HCT116 (cell line): ENCODE data around the gene RNF13. TPM values are rescaled to one million over a fixed set of nuclear protein-coding genes. Genes with fewer than 3 reads are reported as not detected.

Experiments used
- ATAC-seq: fragments of 200-7000 bp; cut with Tn5 transposase; 2 replicates; pipeline ENCODE4 v1.9.1; 2020; ENCODE audit warnings: mild to moderate bottlenecking, moderate library complexity
- BruUV-seq: library from RNA; stranded (reverse); fragments of 400-500 nt; replicated peaks from 2 replicates; lab custom pipeline; 2021; lab: Mats Ljungman, UMichigan
- CTCF ChIA-PET: fragments of 300-600 bp; sonication (Branson Sonifier 250); formaldehyde crosslinking; loops from one replicate; lab custom pipeline; 2021; ENCODE audit warnings: antibody characterized with exemption; lab: Charles Lee
- POLR2A ChIA-PET: fragments of 300-600, 350-600 bp; sonication (Branson Sonifier 250); formaldehyde crosslinking; loops from one replicate; lab custom pipeline; 2021; ENCODE audit warnings: antibody characterized with exemption; lab: Charles Lee
- RAD21 ChIA-PET, 2 experiments: fragments of 300-600 bp; sonication (Branson Sonifier 250); formaldehyde crosslinking; loops; one replicate each; lab custom pipeline; 2023; ENCODE audit warnings: low total read pairs in 2 of 2; ENCODE audit not compliant: uncharacterized antibody in 2 of 2, unreplicated experiment in 2 of 2, low non-redundant PET in 1 of 2; lab: Charles Lee
- DNase-seq: peaks from one replicate; pipeline ENCODE4 v3.0.0-alpha.2; 2010; ENCODE audit warnings: low read depth, low spot score
- H2AFZ ChIP-seq: fragments of 200-600 bp; shearing (Covaris generic), sonication (generic); 2 replicates; pipeline ENCODE4 v1.6.1; 2017; ENCODE audit warnings: low read depth, mixed run types, mixed read lengths, antibody characterized with exemption, low read length; ENCODE audit not compliant: poor library complexity, severe bottlenecking
- H3K27ac ChIP-seq: 2 replicates; pipeline ENCODE4 v1.5.1; 2012; ENCODE audit warnings: low read depth, low read length
- H3K27me3 ChIP-seq: fragments of 200-600 bp; sonication (generic); 2 replicates; pipeline ENCODE4 v1.6.1; 2016; ENCODE audit warnings: mixed run types, low read length, mixed read lengths; ENCODE audit not compliant: insufficient read depth
- H3K36me3 ChIP-seq, 2 experiments: fragments of 200-500 bp in 1 of 2; fragments of 200-600 bp in 1 of 2; sonication (Bioruptor generic) in 1 of 2; sonication (generic) in 1 of 2; 2 replicates each; pipeline versions ENCODE4 v1.5.1 to v1.6.1; 2014 to 2016; ENCODE audit warnings: low read length in 2 of 2, inconsistent platforms in 1 of 2, mixed read lengths in 1 of 2, mixed run types in 1 of 2; ENCODE audit not compliant: insufficient read depth in 2 of 2, control insufficient read depth in 1 of 2
- H3K4me1 ChIP-seq, 2 experiments: fragments of 200-600 bp in 1 of 2; sonication (generic) in 1 of 2; 2 replicates each; pipeline versions ENCODE4 v1.5.1 to v1.6.1; 2012 to 2017; ENCODE audit warnings: low read length in 2 of 2, inconsistent platforms in 1 of 2, mild to moderate bottlenecking in 1 of 2, mixed read lengths in 1 of 2, mixed run types in 1 of 2, moderate library complexity in 1 of 2; ENCODE audit not compliant: insufficient read depth in 2 of 2, control insufficient read depth in 1 of 2
- H3K4me2 ChIP-seq: fragments of 200-600 bp; sonication (generic); 2 replicates; pipeline ENCODE4 v1.6.1; 2017; ENCODE audit warnings: mixed run types, low read length, mixed read lengths
- H3K4me3 ChIP-seq, 2 experiments: fragments of 200-600 bp in 1 of 2; sonication (generic) in 1 of 2; replicated peaks in 1 of 2; 2 replicates each; pipeline ENCODE4 v1.5.1; 2011 to 2016; ENCODE audit warnings: low read length in 2 of 2, control low read depth in 1 of 2, low read depth in 1 of 2, mild to moderate bottlenecking in 1 of 2, mixed read lengths in 1 of 2, mixed run types in 1 of 2
- H3K79me2 ChIP-seq: fragments of 200-600 bp; sonication (generic); 2 replicates; pipeline ENCODE4 v1.6.1; 2017; ENCODE audit warnings: mild to moderate bottlenecking, mixed run types, low read length, moderate library complexity, mixed read lengths; ENCODE audit not compliant: insufficient read depth
- H3K9ac ChIP-seq: fragments of 200-600 bp; sonication (generic); 2 replicates; pipeline ENCODE4 v1.6.1; 2016; ENCODE audit warnings: low read length, mixed read lengths
- H3K9me2 ChIP-seq: fragments of 200-600 bp; sonication (generic), shearing (Covaris generic); 2 replicates; pipeline ENCODE4 v1.6.1; 2017; ENCODE audit warnings: mixed run types, mild to moderate bottlenecking, moderate library complexity; ENCODE audit not compliant: insufficient read depth
- H3K9me3 ChIP-seq, 2 experiments: fragments of 200-500 bp in 1 of 2; fragments of 200-600 bp in 1 of 2; sonication (Bioruptor generic) in 1 of 2; sonication (generic) in 1 of 2; 2 replicates each; pipeline ENCODE4 v1.6.1; 2014 to 2017; ENCODE audit warnings: low read length in 2 of 2, mixed read lengths in 2 of 2, inconsistent platforms in 1 of 2, low read depth in 1 of 2, mild to moderate bottlenecking in 1 of 2, mixed run types in 1 of 2, moderate library complexity in 1 of 2; ENCODE audit not compliant: control insufficient read depth in 1 of 2, insufficient read depth in 1 of 2
- H4K20me1 ChIP-seq: fragments of 200-600 bp; sonication (generic), shearing (Covaris generic); 2 replicates; pipeline ENCODE4 v1.6.1; 2017; ENCODE audit warnings: mixed run types, mild to moderate bottlenecking, moderate library complexity; ENCODE audit not compliant: insufficient read depth
- CBX3 ChIP-seq: IDR thresholded peaks from 2 replicates; pipeline ENCODE4 v1.6.1; 2012; ENCODE audit warnings: low read depth
- CEBPB ChIP-seq: IDR thresholded peaks from 2 replicates; pipeline ENCODE4 v1.6.1; 2012; ENCODE audit warnings: low read depth
- EGR1 ChIP-seq: IDR thresholded peaks from 2 replicates; pipeline ENCODE4 v1.6.1; 2012; ENCODE audit warnings: low read depth
- ELF1 ChIP-seq: IDR thresholded peaks from 2 replicates; pipeline ENCODE4 v1.6.1; 2012; ENCODE audit warnings: low read depth, borderline replicate concordance
- EZH2phosphoT487 ChIP-seq: fragments of 200-600 bp; IDR thresholded peaks from 2 replicates; pipeline ENCODE4 v1.6.1; 2018; ENCODE audit warnings: antibody characterized with exemption, borderline replicate concordance
- FOSL1 ChIP-seq: IDR thresholded peaks from 2 replicates; pipeline ENCODE4 v1.6.1; 2012; ENCODE audit warnings: low read depth
- POLR2A ChIP-seq: IDR thresholded peaks from 2 replicates; pipeline ENCODE4 v1.7.0; 2011; ENCODE audit warnings: borderline replicate concordance; ENCODE audit not compliant: insufficient read depth, insufficient read length; ENCODE audit errors: extremely low read depth
- POLR2AphosphoS5 ChIP-seq: IDR thresholded peaks from 2 replicates; pipeline ENCODE4 v1.6.1; 2011; ENCODE audit warnings: mild to moderate bottlenecking, low read depth, low read length, moderate library complexity
- SIN3A ChIP-seq: IDR thresholded peaks from 2 replicates; pipeline ENCODE4 v1.6.1; 2012; ENCODE audit warnings: low read depth
- SP1 ChIP-seq: IDR thresholded peaks from 2 replicates; pipeline ENCODE4 v1.6.1; 2012; ENCODE audit warnings: low read depth
- SRF ChIP-seq: IDR thresholded peaks from 2 replicates; pipeline ENCODE4 v1.6.1; 2012; ENCODE audit warnings: low read depth
- TCF7L2 ChIP-seq: IDR thresholded peaks from 2 replicates; pipeline ENCODE4 v1.7.0; 2011; ENCODE audit warnings: borderline replicate concordance, inconsistent platforms; ENCODE audit not compliant: insufficient read depth, insufficient read length; ENCODE audit errors: extremely low read depth
- YY1 ChIP-seq: IDR thresholded peaks from 2 replicates; pipeline ENCODE4 v1.6.1; 2011; ENCODE audit warnings: low read length, low read depth, moderate library complexity, mild to moderate bottlenecking; ENCODE audit not compliant: insufficient replicate concordance; ENCODE audit errors: extremely low read depth
- ZFX ChIP-seq: fragments of 450-650 bp; IDR thresholded peaks from 2 replicates; pipeline ENCODE4 v1.6.1; 2017
- intact Hi-C: fragments of 100-400 bp; cut with micrococcal nuclease; formaldehyde crosslinking; loops from 2 replicates; pipeline ENCODE4 v1.10.0; 2022
- total RNA-seq: library from RNA; stranded (reverse); gene quantifications from one replicate; pipeline ENCODE4 v1.2.1, GENCODE V29; 2021; ENCODE audit not compliant: unreplicated experiment
- TF ChIP-seq, protein P1 (sequence below): IDR thresholded peaks from 2 replicates; pipeline ENCODE4 v1.6.1; 2012
- TF ChIP-seq, protein P2 (sequence below), 3 experiments: fragments of 200-600 bp in 1 of 3; sonication (generic) in 1 of 3; IDR thresholded peaks in 2 of 3; conservative IDR thresholded peaks in 1 of 3; 2 replicates each; pipeline ENCODE4 v1.5.1; 2012 to 2017; ENCODE audit warnings: low read depth in 2 of 3, low read length in 2 of 3, antibody characterized with exemption in 1 of 3, borderline replicate concordance in 1 of 3, control low read depth in 1 of 3, mild to moderate bottlenecking in 1 of 3, mixed read lengths in 1 of 3, mixed run types in 1 of 3, moderate library complexity in 1 of 3; ENCODE audit not compliant: insufficient read depth in 1 of 3
- TF ChIP-seq, protein P3 (sequence below): IDR thresholded peaks from 2 replicates; pipeline ENCODE4 v1.6.1; 2012; ENCODE audit warnings: low read depth
- TF ChIP-seq, protein P4 (sequence below): IDR thresholded peaks from 2 replicates; pipeline ENCODE4 v1.6.1; 2012
- TF ChIP-seq, protein P5 (sequence below): IDR thresholded peaks from 2 replicates; pipeline ENCODE4 v1.6.1; 2011; ENCODE audit warnings: mild to moderate bottlenecking, low read length, moderate library complexity; ENCODE audit not compliant: insufficient replicate concordance; ENCODE audit errors: extremely low read depth

The RNF13 gene
- total RNA-seq, 1 experiment from 2014 or later = 39.9 TPM

DNA sequence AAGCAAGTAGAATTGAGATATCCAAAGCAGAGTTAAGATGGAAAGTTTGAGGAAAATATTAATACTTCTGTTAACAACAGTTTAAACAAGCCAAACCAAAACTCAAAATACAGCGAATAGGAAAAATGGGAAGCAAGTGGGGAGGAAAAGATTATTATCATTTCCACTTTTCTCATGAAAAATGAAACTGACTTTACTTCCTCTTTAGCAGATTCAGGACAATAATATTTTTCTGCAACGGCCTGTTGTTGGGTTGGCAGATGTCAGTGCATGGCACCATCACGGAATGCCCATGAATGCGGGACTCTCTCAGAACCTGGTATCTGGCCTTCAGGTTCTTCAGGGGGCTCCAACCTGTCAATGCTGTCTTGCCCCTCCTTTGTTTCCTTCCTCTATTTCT lies 31.8 kb upstream of the RNF13 start:
- Histone ChIP-seq H3K9me2 (no peaks in the 10 kb centered on the region), H3K9me3 (no peaks in the 10 kb centered on the region), H2AFZ (no peak overlapping the region), H4K20me1 (no peaks in the 10 kb centered on the region), H3K4me2 (no peak overlapping the region), H3K79me2 (no peaks in the 10 kb centered on the region), H3K27me3 (no peaks in the 10 kb centered on the region), H3K4me3 (no peak overlapping the region), H3K27ac (no peak overlapping the region), H3K9ac (no peak overlapping the region), H3K4me1 (peaks cover 9 to 18% of the 10 kb centered on the region in 2 experiments), H3K36me3 (no peaks in the 10 kb centered on the region)
- no TSS peak for BruUV-seq
- DNase-seq (no peak), ATAC-seq (no peak)
- TF ChIP-seq ZFX = no peak
- TF ChIP-seq SRF = no peak
- TF ChIP-seq CEBPB = no peak
- TF ChIP-seq SP1 = no peak
- no peak for TF ChIP-seq FOSL1
- no peak for TF ChIP-seq EZH2phosphoT487
- TF ChIP-seq ELF1 = no peak
- TF ChIP-seq, protein P1, sequence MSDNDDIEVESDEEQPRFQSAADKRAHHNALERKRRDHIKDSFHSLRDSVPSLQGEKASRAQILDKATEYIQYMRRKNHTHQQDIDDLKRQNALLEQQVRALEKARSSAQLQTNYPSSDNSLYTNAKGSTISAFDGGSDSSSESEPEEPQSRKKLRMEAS = no peak
- TF ChIP-seq SIN3A = no peak
- no peak for TF ChIP-seq EGR1
- TF ChIP-seq YY1 = no peak
- TF ChIP-seq, protein P2, sequence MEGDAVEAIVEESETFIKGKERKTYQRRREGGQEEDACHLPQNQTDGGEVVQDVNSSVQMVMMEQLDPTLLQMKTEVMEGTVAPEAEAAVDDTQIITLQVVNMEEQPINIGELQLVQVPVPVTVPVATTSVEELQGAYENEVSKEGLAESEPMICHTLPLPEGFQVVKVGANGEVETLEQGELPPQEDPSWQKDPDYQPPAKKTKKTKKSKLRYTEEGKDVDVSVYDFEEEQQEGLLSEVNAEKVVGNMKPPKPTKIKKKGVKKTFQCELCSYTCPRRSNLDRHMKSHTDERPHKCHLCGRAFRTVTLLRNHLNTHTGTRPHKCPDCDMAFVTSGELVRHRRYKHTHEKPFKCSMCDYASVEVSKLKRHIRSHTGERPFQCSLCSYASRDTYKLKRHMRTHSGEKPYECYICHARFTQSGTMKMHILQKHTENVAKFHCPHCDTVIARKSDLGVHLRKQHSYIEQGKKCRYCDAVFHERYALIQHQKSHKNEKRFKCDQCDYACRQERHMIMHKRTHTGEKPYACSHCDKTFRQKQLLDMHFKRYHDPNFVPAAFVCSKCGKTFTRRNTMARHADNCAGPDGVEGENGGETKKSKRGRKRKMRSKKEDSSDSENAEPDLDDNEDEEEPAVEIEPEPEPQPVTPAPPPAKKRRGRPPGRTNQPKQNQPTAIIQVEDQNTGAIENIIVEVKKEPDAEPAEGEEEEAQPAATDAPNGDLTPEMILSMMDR (IDR thresholded peaks at IDR 0.05 in 2 of 3, conservative IDR thresholded peaks at IDR 0.05 in 1 of 3; ENCODE audit: borderline replicate concordance in 1 of 3, insufficient read depth in 1 of 3, low read depth in 2 of 3, low read length in 2 of 3) = no peak
- TF ChIP-seq, protein P3, sequence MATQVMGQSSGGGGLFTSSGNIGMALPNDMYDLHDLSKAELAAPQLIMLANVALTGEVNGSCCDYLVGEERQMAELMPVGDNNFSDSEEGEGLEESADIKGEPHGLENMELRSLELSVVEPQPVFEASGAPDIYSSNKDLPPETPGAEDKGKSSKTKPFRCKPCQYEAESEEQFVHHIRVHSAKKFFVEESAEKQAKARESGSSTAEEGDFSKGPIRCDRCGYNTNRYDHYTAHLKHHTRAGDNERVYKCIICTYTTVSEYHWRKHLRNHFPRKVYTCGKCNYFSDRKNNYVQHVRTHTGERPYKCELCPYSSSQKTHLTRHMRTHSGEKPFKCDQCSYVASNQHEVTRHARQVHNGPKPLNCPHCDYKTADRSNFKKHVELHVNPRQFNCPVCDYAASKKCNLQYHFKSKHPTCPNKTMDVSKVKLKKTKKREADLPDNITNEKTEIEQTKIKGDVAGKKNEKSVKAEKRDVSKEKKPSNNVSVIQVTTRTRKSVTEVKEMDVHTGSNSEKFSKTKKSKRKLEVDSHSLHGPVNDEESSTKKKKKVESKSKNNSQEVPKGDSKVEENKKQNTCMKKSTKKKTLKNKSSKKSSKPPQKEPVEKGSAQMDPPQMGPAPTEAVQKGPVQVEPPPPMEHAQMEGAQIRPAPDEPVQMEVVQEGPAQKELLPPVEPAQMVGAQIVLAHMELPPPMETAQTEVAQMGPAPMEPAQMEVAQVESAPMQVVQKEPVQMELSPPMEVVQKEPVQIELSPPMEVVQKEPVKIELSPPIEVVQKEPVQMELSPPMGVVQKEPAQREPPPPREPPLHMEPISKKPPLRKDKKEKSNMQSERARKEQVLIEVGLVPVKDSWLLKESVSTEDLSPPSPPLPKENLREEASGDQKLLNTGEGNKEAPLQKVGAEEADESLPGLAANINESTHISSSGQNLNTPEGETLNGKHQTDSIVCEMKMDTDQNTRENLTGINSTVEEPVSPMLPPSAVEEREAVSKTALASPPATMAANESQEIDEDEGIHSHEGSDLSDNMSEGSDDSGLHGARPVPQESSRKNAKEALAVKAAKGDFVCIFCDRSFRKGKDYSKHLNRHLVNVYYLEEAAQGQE = no peak
- TF ChIP-seq, protein P4, sequence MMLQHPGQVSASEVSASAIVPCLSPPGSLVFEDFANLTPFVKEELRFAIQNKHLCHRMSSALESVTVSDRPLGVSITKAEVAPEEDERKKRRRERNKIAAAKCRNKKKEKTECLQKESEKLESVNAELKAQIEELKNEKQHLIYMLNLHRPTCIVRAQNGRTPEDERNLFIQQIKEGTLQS = no peak
- TF ChIP-seq POLR2AphosphoS5 = no peak
- TF ChIP-seq CBX3 = no peak
- no peak for TF ChIP-seq TCF7L2
- TF ChIP-seq, protein P5, sequence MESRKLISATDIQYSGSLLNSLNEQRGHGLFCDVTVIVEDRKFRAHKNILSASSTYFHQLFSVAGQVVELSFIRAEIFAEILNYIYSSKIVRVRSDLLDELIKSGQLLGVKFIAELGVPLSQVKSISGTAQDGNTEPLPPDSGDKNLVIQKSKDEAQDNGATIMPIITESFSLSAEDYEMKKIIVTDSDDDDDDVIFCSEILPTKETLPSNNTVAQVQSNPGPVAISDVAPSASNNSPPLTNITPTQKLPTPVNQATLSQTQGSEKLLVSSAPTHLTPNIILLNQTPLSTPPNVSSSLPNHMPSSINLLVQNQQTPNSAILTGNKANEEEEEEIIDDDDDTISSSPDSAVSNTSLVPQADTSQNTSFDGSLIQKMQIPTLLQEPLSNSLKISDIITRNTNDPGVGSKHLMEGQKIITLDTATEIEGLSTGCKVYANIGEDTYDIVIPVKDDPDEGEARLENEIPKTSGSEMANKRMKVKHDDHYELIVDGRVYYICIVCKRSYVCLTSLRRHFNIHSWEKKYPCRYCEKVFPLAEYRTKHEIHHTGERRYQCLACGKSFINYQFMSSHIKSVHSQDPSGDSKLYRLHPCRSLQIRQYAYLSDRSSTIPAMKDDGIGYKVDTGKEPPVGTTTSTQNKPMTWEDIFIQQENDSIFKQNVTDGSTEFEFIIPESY = no peak
- TF ChIP-seq POLR2A = no peak
- ChIA-PET CTCF (no interaction called here), RAD21 (no interaction called here), POLR2A (no interaction called here)
- intact Hi-C loops = no loop called here
